SJCRH30 (cell line): ENCODE data around the gene SLC45A1. TPM values are rescaled to one million over a fixed set of nuclear protein-coding genes. Genes with fewer than 3 reads are reported as not detected.

Source experiments
- DNase-seq, 2 experiments: peaks; one replicate each; pipeline ENCODE4 v3.0.0-alpha.2; 2015 to 2020
- H3K27ac ChIP-seq: fragments of 250-450 bp; sonication (Bioruptor Pico); 2 replicates; pipeline ENCODE4 v1.5.1; 2020; ENCODE audit warnings: mild to moderate bottlenecking, moderate library complexity
- H3K27me3 ChIP-seq: fragments of 250-450 bp; sonication (Bioruptor Pico); 2 replicates; pipeline ENCODE4 v1.5.1; 2020; ENCODE audit warnings: mild to moderate bottlenecking, moderate library complexity
- H3K36me3 ChIP-seq: fragments of 250-450 bp; sonication (Bioruptor Pico); 2 replicates; pipeline ENCODE4 v1.5.1; 2020; ENCODE audit warnings: mild to moderate bottlenecking, moderate library complexity
- H3K4me1 ChIP-seq: fragments of 250-450 bp; sonication (Bioruptor Pico); 2 replicates; pipeline ENCODE4 v1.5.1; 2020; ENCODE audit warnings: mild to moderate bottlenecking, moderate library complexity
- H3K4me3 ChIP-seq: fragments of 250-450 bp; sonication (Bioruptor Pico); 2 replicates; pipeline ENCODE4 v1.5.1; 2020; ENCODE audit warnings: mild to moderate bottlenecking, moderate library complexity
- H3K9me3 ChIP-seq: fragments of 250-450 bp; sonication (Bioruptor Pico); replicated peaks from 2 replicates; pipeline ENCODE4 v1.5.1; 2020; ENCODE audit warnings: mild to moderate bottlenecking, moderate library complexity
- total RNA-seq: library from RNA; depleted of rRNA; stranded (reverse); fragments of >200 nt; shearing (Covaris generic); gene quantifications from 2 replicates; pipeline ENCODE4 v1.2.3, GENCODE V29; 2014

Gene SLC45A1
- total RNA-seq, 1 experiment from 2014 or later, result 2.8 TPM

- H3K27ac ChIP-seq, result no peak overlapping the region
- H3K27me3 ChIP-seq, result no peaks in the 10 kb centered on the region
- DNase-seq, result no peak
- H3K4me1 ChIP-seq, result peaks cover 9% of the 10 kb centered on the region
- no peak overlapping the region for H3K4me3 ChIP-seq
- no peaks in the 10 kb centered on the region for H3K9me3 ChIP-seq
- H3K36me3 ChIP-seq, result peaks cover 27% of the 10 kb centered on the region
Observed at GRCh38 chr1:8338526-8339202, 20.8 kb downstream of the SLC45A1 start.

- H3K27me3 ChIP-seq, result no peaks in the 10 kb centered on the region
- peaks cover 22% of the 10 kb centered on the region for H3K36me3 ChIP-seq
- peaks cover 13% of the 10 kb centered on the region for H3K4me1 ChIP-seq
- no peak overlapping the region for H3K4me3 ChIP-seq
- H3K27ac ChIP-seq, result no peak overlapping the region
- no peak for DNase-seq
- H3K9me3 ChIP-seq, result no peaks in the 10 kb centered on the region
Observed at GRCh38 chr1:8339203-8339600, 21.3 kb downstream of the SLC45A1 start.

- no peak for DNase-seq
- Histone ChIP-seq H3K9me3 (no peaks in the 10 kb centered on the region), H3K4me3 (no peak overlapping the region), H3K27ac (no peak overlapping the region), H3K4me1 (peaks cover 17% of the 10 kb centered on the region), H3K36me3 (peaks cover 16% of the 10 kb centered on the region), H3K27me3 (no peaks in the 10 kb centered on the region)
Observed at GRCh38 chr1:8340448-8340847, 22.5 kb downstream of the SLC45A1 start.

- Histone ChIP-seq H3K27me3 (no peaks in the 10 kb centered on the region), H3K4me3 (no peak overlapping the region), H3K36me3 (peaks cover 11% of the 10 kb centered on the region), H3K4me1 (peaks cover 17% of the 10 kb centered on the region), H3K27ac (peak overlapping the region; percentile 100), H3K9me3 (no peaks in the 10 kb centered on the region)
- peak; percentile 49 to 51 for DNase-seq
Observed at GRCh38 chr1:8342325-8342724, 24.4 kb downstream of the SLC45A1 start.

GRCh38 chr1:8343044-8343443 lies 25.1 kb downstream of the SLC45A1 start:
- H3K36me3 ChIP-seq, result peaks cover 8% of the 10 kb centered on the region
- H3K27me3 ChIP-seq, result no peaks in the 10 kb centered on the region
- peak overlapping the region; percentile 54 for H3K4me3 ChIP-seq
- DNase-seq, result no peak
- no peaks in the 10 kb centered on the region for H3K9me3 ChIP-seq
- H3K27ac ChIP-seq, result peak overlapping the region; percentile 100
- peaks cover 23% of the 10 kb centered on the region for H3K4me1 ChIP-seq

GRCh38 chr1:8343464-8344001 lies 25.6 kb downstream of the SLC45A1 start:
- Histone ChIP-seq H3K36me3 (peaks cover 8% of the 10 kb centered on the region), H3K27ac (peak overlapping the region; percentile 100), H3K27me3 (no peaks in the 10 kb centered on the region), H3K9me3 (no peaks in the 10 kb centered on the region), H3K4me1 (peaks cover 28% of the 10 kb centered on the region), H3K4me3 (peak overlapping the region; percentile 54)
- DNase-seq, result peak; percentile 94 to 97

- Histone ChIP-seq H3K4me1 (peaks cover 31% of the 10 kb centered on the region), H3K9me3 (no peaks in the 10 kb centered on the region), H3K36me3 (peaks cover 3% of the 10 kb centered on the region), H3K27ac (no peak overlapping the region), H3K4me3 (no peak overlapping the region), H3K27me3 (no peaks in the 10 kb centered on the region)
- DNase-seq, result no peak
Observed at GRCh38 chr1:8344893-8345507, 27.1 kb downstream of the SLC45A1 start.

- Histone ChIP-seq H3K9me3 (no peaks in the 10 kb centered on the region), H3K36me3 (no peaks in the 10 kb centered on the region), H3K27ac (no peak overlapping the region), H3K4me3 (no peak overlapping the region), H3K27me3 (no peaks in the 10 kb centered on the region), H3K4me1 (peaks cover 31% of the 10 kb centered on the region)
- no peak for DNase-seq
Observed at GRCh38 chr1:8345621-8346415, 27.9 kb downstream of the SLC45A1 start.

GRCh38 chr1:8347635-8348034 lies 29.7 kb downstream of the SLC45A1 start:
- DNase-seq, result peak; percentile 73 to 82
- Histone ChIP-seq H3K27ac (no peak overlapping the region), H3K4me1 (peaks cover 27% of the 10 kb centered on the region)

GRCh38 chr1:8348047-8348776 lies 30.3 kb downstream of the SLC45A1 start:
- no peaks in the 10 kb centered on the region; the same call in 1 of the 2 replicates for H3K36me3 ChIP-seq
- no peaks in the 10 kb centered on the region for H3K9me3 ChIP-seq
- DNase-seq, result peak in 1 of 2 experiments; percentile 29
- H3K4me1 ChIP-seq, result peaks cover 22% of the 10 kb centered on the region
- H3K27me3 ChIP-seq, result no peaks in the 10 kb centered on the region
- H3K27ac ChIP-seq, result no peak overlapping the region
- H3K4me3 ChIP-seq, result peak overlapping the region; percentile 9

More at GRCh38 chr1:8347635-8348034, 29.7 kb downstream of the SLC45A1 start:
- no peaks in the 10 kb centered on the region; the same call in 1 of the 2 replicates for H3K36me3 ChIP-seq
- no peaks in the 10 kb centered on the region for H3K27me3 ChIP-seq
- H3K4me3 ChIP-seq, result peak overlapping the region; percentile 9
- no peaks in the 10 kb centered on the region for H3K9me3 ChIP-seq

GRCh38 chr1:8348777-8349472 lies 31.0 kb downstream of the SLC45A1 start:
- Histone ChIP-seq H3K36me3 (peaks cover 3% of the 10 kb centered on the region), H3K4me1 (peaks cover 20% of the 10 kb centered on the region), H3K27me3 (no peaks in the 10 kb centered on the region), H3K4me3 (peak overlapping the region; percentile 9), H3K27ac (no peak overlapping the region), H3K9me3 (no peaks in the 10 kb centered on the region)
- DNase-seq, result peak; percentile 87 to 90

GRCh38 chr1:8349473-8349865 lies 31.6 kb downstream of the SLC45A1 start:
- Histone ChIP-seq H3K9me3 (no peaks in the 10 kb centered on the region), H3K27ac (no peak overlapping the region), H3K4me3 (no peak overlapping the region), H3K4me1 (peaks cover 15% of the 10 kb centered on the region), H3K36me3 (peaks cover 8% of the 10 kb centered on the region), H3K27me3 (no peaks in the 10 kb centered on the region)
- DNase-seq, result no peak

GRCh38 chr1:8349961-8350360 lies 32.0 kb downstream of the SLC45A1 start:
- H3K4me3 ChIP-seq, result no peak overlapping the region
- peaks cover 14% of the 10 kb centered on the region for H3K4me1 ChIP-seq
- H3K27ac ChIP-seq, result no peak overlapping the region
- no peak for DNase-seq
- no peaks in the 10 kb centered on the region for H3K27me3 ChIP-seq
- H3K36me3 ChIP-seq, result peaks cover 13% of the 10 kb centered on the region
- H3K9me3 ChIP-seq, result no peaks in the 10 kb centered on the region
